ENCODE results near the gene HSD3B2. TPM values are rescaled to one million over a fixed set of nuclear protein-coding genes. Genes with fewer than 3 reads are reported as not detected.

The HSD3B2 gene
- polyA plus RNA-seq, 1 experiment = not detected

DNA sequence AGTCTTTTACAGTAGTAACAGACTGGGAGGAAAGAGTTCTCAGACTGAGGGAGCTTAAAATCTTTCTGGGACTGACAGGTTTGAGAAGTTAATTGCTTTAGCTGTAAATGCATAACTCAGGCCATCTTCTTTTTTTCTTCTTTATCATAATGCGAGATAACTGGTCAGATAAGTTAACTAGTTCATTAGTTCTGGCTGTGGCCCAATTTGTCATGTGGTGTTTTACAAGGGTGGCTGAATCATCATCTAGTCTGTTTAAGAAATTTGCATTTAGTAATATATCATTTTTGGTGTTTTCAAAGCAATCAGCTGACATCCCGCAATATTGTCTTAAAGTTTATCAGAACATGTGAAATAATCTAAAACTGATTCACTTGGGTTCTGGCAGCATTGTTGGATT, 14.0 kb downstream of the HSD3B2 start:
- peaks cover 2% of the 10 kb centered on the region for H3K27me3 ChIP-seq (ENCODE audit: control insufficient read depth, insufficient read depth, low read length)
- no peak overlapping the region for H3K4me3 ChIP-seq (ENCODE audit: low read depth, low read length)
- ChIA-PET CTCF (no interaction called here), POLR2A (no interaction called here)
- H3K36me3 ChIP-seq (ENCODE audit: control insufficient read depth, insufficient read depth, low read length) = no peaks in the 10 kb centered on the region
- TF ChIP-seq, protein P1, sequence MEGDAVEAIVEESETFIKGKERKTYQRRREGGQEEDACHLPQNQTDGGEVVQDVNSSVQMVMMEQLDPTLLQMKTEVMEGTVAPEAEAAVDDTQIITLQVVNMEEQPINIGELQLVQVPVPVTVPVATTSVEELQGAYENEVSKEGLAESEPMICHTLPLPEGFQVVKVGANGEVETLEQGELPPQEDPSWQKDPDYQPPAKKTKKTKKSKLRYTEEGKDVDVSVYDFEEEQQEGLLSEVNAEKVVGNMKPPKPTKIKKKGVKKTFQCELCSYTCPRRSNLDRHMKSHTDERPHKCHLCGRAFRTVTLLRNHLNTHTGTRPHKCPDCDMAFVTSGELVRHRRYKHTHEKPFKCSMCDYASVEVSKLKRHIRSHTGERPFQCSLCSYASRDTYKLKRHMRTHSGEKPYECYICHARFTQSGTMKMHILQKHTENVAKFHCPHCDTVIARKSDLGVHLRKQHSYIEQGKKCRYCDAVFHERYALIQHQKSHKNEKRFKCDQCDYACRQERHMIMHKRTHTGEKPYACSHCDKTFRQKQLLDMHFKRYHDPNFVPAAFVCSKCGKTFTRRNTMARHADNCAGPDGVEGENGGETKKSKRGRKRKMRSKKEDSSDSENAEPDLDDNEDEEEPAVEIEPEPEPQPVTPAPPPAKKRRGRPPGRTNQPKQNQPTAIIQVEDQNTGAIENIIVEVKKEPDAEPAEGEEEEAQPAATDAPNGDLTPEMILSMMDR (IDR thresholded peaks at IDR 0.05; ENCODE audit: insufficient read depth, low read depth, low read length) = no peak
- no peak for DNase-seq (ENCODE audit: low read depth)

DNA sequence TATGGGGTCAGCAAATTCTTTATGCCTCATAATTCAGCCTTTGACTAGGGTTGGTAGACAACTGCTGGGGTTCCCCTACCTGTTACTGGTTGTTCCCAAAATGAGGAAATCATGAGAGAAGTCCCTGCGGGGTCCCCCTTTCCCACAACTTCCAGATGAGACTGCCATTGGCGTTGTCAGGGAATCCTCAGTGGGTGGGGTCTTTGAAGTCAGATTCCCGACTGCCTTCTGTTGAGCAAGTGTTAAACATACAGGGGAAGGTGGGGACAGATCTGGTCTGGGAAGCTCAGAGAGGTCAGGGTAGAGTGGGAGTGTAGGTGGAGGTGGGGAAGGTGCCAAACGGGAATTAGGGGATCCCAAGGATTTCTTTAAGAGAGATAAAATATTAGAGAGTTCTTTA, 14.7 kb downstream of the HSD3B2 start:
- POLR2A ChIA-PET = no interaction called here
- CTCF ChIA-PET = no interaction called here
- no peak for DNase-seq (ENCODE audit: low read depth)
- H3K27me3 ChIP-seq (ENCODE audit: control insufficient read depth, insufficient read depth, low read length) = peaks cover 2% of the 10 kb centered on the region
- H3K4me3 ChIP-seq (ENCODE audit: low read depth, low read length) = no peak overlapping the region
- no peaks in the 10 kb centered on the region for H3K36me3 ChIP-seq (ENCODE audit: control insufficient read depth, insufficient read depth, low read length)
- TF ChIP-seq, protein P1 (IDR thresholded peaks at IDR 0.05; ENCODE audit: insufficient read depth, low read depth, low read length) = no peak

- ChIA-PET POLR2A (no interaction called here), CTCF (interaction anchor here (0.6 to 1.6 kb wide), 2 partner anchors 36 to 403 kb away, joined by 3 to 4 read pairs; no protein-coding TSS in a partner anchor)
- H3K4me3 ChIP-seq (ENCODE audit: low read depth, low read length) = no peak overlapping the region
- H3K36me3 ChIP-seq (ENCODE audit: control insufficient read depth, insufficient read depth, low read length) = no peaks in the 10 kb centered on the region
- DNase-seq (ENCODE audit: low read depth) = no peak
- H3K27me3 ChIP-seq (ENCODE audit: control insufficient read depth, insufficient read depth, low read length) = peaks cover 2% of the 10 kb centered on the region
- TF ChIP-seq, protein P1 (IDR thresholded peaks at IDR 0.05; ENCODE audit: insufficient read depth, low read depth, low read length) = no peak
Measured at GRCh38 chr1:119430486-119430885, 15.5 kb downstream of the HSD3B2 start.

GRCh38 chr1:119431836-119432235, 16.9 kb downstream of the HSD3B2 start:
- Histone ChIP-seq H3K27me3 (ENCODE audit: control insufficient read depth, insufficient read depth, low read length) (peaks cover 2% of the 10 kb centered on the region), H3K36me3 (ENCODE audit: control insufficient read depth, insufficient read depth, low read length) (no peaks in the 10 kb centered on the region), H3K4me3 (ENCODE audit: low read depth, low read length) (no peak overlapping the region)
- no peak for DNase-seq (ENCODE audit: low read depth)
- TF ChIP-seq, protein P1 (IDR thresholded peaks at IDR 0.05; ENCODE audit: insufficient read depth, low read depth, low read length) = no peak
- CTCF ChIA-PET = interaction anchor here (1.6 kb wide), 1 partner anchor 35 kb away, joined by 4 read pairs; no protein-coding TSS in a partner anchor
- POLR2A ChIA-PET = no interaction called here

DNA sequence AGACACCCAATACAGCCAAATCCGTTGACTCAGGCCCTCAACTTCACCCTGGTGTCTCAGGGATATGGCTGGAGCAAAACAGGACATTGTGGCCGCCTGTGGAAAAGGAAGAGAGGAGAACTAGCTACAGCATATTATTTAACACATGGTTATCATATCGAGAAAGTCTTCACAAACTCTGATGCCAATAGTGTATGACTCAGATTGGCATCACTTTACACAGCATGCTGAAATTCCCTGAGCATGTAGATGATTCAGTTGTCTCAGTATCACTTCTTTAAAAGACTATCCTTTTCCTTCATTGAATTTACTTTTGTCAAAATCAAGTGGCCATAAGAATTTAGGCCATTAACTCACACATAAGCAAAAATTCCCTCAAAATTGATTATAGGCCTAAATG, 20.1 kb downstream of the HSD3B2 start:
- DNase-seq (ENCODE audit: low read depth) = no peak
- Histone ChIP-seq H3K36me3 (ENCODE audit: control insufficient read depth, insufficient read depth, low read length) (no peaks in the 10 kb centered on the region), H3K4me3 (ENCODE audit: low read depth, low read length) (no peak overlapping the region), H3K27me3 (ENCODE audit: control insufficient read depth, insufficient read depth, low read length) (peaks cover 2% of the 10 kb centered on the region)
- POLR2A ChIA-PET = no interaction called here
- CTCF ChIA-PET = no interaction called here
- TF ChIP-seq, protein P1 (IDR thresholded peaks at IDR 0.05; ENCODE audit: insufficient read depth, low read depth, low read length) = no peak
